Neural progenitor cell (in vitro differentiated cells): ENCODE measurements around the gene SMIM21. TPM values are rescaled to one million over a fixed set of nuclear protein-coding genes. Genes with fewer than 3 reads are reported as not detected.

Experiments used
- DNase-seq: peaks from one replicate; pipeline ENCODE4 v3.0.0-alpha.2; 2016; ENCODE audit warnings: low spot score
- H2AFZ ChIP-seq: fragments of 200-600 bp; sonication (generic); replicated peaks from 2 replicates; pipeline ENCODE4 v1.6.1; 2016; ENCODE audit warnings: antibody characterized with exemption
- H3F3A ChIP-seq: fragments of 200-600 bp; sonication (generic); 2 replicates; pipeline ENCODE4 v1.6.1; 2016; ENCODE audit warnings: antibody characterized with exemption, low read depth
- H3K27ac ChIP-seq: fragments of 200-600 bp; sonication (generic); 2 replicates; pipeline ENCODE4 v1.5.1; 2016; ENCODE audit warnings: mild to moderate bottlenecking
- H3K27me3 ChIP-seq: fragments of 200-600 bp; sonication (generic); 2 replicates; pipeline ENCODE4 v1.6.1; 2016; ENCODE audit warnings: mild to moderate bottlenecking, moderate library complexity
- H3K36me3 ChIP-seq: fragments of 200-600 bp; sonication (generic); 2 replicates; pipeline ENCODE4 v1.5.1; 2016
- H3K4me1 ChIP-seq: fragments of 200-600 bp; sonication (generic); 2 replicates; pipeline ENCODE4 v1.6.1; 2016; ENCODE audit warnings: mixed run types
- H3K4me2 ChIP-seq: fragments of 200-600 bp; sonication (generic); 2 replicates; pipeline ENCODE4 v1.6.1; 2016
- H3K4me3 ChIP-seq: fragments of 200-600 bp; sonication (generic); 2 replicates; pipeline ENCODE4 v1.5.1; 2016
- H3K79me2 ChIP-seq: fragments of 200-600 bp; sonication (generic); 2 replicates; pipeline ENCODE4 v1.6.1; 2016; ENCODE audit warnings: low read depth
- H3K9ac ChIP-seq: fragments of 200-600 bp; sonication (generic); 2 replicates; pipeline ENCODE4 v1.6.1; 2016
- H3K9me3 ChIP-seq: fragments of 200-600 bp; sonication (generic); 2 replicates; pipeline ENCODE4 v1.5.1; 2016; ENCODE audit warnings: low read depth
- H4K20me1 ChIP-seq: fragments of 200-600 bp; sonication (generic); 2 replicates; pipeline ENCODE4 v1.6.1; 2016; ENCODE audit warnings: low read depth
- H3K27ac Mint-ChIP-seq: 3 replicates; pipeline ENCODE4 v1.8.0; 2021; ENCODE audit warnings: mixed read lengths
- H3K27me3 Mint-ChIP-seq: 2 replicates; pipeline ENCODE4 v1.8.0; 2022; ENCODE audit warnings: low read depth, mild to moderate bottlenecking, inconsistent platforms, moderate library complexity, mixed read lengths; ENCODE audit not compliant: insufficient read depth
- H3K36me3 Mint-ChIP-seq: 3 replicates; pipeline ENCODE4 v1.8.0; 2021; ENCODE audit warnings: mixed read lengths
- H3K4me1 Mint-ChIP-seq: 3 replicates; pipeline ENCODE4 v1.8.0; 2021; ENCODE audit warnings: mixed read lengths
- H3K4me3 Mint-ChIP-seq: 3 replicates; pipeline ENCODE4 v1.8.0; 2021; ENCODE audit warnings: mild to moderate bottlenecking, moderate library complexity, mixed read lengths
- H3K9me3 Mint-ChIP-seq: 3 replicates; pipeline ENCODE4 v1.8.0; 2020; ENCODE audit warnings: mixed read lengths
- EZH2 ChIP-seq: fragments of 200-600 bp; sonication (generic); IDR thresholded peaks from 2 replicates; pipeline ENCODE4 v1.6.1; 2017; ENCODE audit warnings: antibody characterized with exemption, mild to moderate bottlenecking, moderate library complexity
- EZH2phosphoT487 ChIP-seq: fragments of 200-600 bp; sonication (generic); IDR thresholded peaks from 2 replicates; pipeline ENCODE4 v1.6.1; 2017; ENCODE audit warnings: antibody characterized with exemption
- total RNA-seq: library from RNA; depleted of rRNA; stranded (reverse); fragments of >200 nt; gene quantifications from 2 replicates; pipeline ENCODE4 v1.2.3, GENCODE V29; 2015; ENCODE audit warnings: low replicate concordance
- TF ChIP-seq, protein P1 (sequence below): fragments of 200-600 bp; sonication (generic); IDR thresholded peaks from 2 replicates; pipeline ENCODE4 v1.5.1; 2017; ENCODE audit warnings: antibody characterized with exemption, mild to moderate bottlenecking

Gene SMIM21
- total RNA-seq, 1 donor from 2014 or later: not detected

DNA sequence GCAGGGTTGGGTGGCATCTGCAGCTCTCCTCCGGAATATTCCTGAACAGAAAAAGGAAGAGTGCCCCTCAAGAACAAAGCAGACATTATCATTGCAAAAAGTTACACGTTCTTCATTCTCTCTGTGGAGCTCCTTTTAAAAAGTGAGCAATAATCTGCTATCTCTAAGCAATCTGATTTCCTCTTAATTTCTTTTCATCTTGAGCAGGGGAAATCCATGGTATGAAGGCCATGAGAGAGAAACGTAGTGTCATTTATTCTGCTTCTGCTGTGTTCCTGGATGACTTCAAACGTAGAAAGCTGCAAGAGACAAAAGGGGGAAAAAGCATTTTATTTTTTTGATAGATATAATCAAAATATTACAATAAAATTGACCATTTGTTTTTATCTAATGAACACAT, 16.9 kb downstream of the SMIM21 start:
- peaks cover 19% of the 10 kb centered on the region for H3F3A ChIP-seq
- no peak overlapping the region for H3K27ac Mint-ChIP-seq
- no peaks in the 10 kb centered on the region for H3K36me3 ChIP-seq
- H3K9ac ChIP-seq: no peak overlapping the region
- no peak overlapping the region for H3K4me3 Mint-ChIP-seq
- peaks cover 6% of the 10 kb centered on the region for H3K27me3 Mint-ChIP-seq
- no peaks in the 10 kb centered on the region for H3K9me3 Mint-ChIP-seq
- no peak overlapping the region for H2AFZ ChIP-seq
- H3K79me2 ChIP-seq: no peaks in the 10 kb centered on the region
- H3K27ac ChIP-seq: no peak overlapping the region
- no peaks in the 10 kb centered on the region for H3K27me3 ChIP-seq
- no peaks in the 10 kb centered on the region for H4K20me1 ChIP-seq
- H3K4me1 Mint-ChIP-seq: peaks cover 25% of the 10 kb centered on the region
- TF ChIP-seq EZH2phosphoT487 (no peak), EZH2 (no peak)
- TF ChIP-seq, protein P1, sequence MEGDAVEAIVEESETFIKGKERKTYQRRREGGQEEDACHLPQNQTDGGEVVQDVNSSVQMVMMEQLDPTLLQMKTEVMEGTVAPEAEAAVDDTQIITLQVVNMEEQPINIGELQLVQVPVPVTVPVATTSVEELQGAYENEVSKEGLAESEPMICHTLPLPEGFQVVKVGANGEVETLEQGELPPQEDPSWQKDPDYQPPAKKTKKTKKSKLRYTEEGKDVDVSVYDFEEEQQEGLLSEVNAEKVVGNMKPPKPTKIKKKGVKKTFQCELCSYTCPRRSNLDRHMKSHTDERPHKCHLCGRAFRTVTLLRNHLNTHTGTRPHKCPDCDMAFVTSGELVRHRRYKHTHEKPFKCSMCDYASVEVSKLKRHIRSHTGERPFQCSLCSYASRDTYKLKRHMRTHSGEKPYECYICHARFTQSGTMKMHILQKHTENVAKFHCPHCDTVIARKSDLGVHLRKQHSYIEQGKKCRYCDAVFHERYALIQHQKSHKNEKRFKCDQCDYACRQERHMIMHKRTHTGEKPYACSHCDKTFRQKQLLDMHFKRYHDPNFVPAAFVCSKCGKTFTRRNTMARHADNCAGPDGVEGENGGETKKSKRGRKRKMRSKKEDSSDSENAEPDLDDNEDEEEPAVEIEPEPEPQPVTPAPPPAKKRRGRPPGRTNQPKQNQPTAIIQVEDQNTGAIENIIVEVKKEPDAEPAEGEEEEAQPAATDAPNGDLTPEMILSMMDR: no peak
- no peaks in the 10 kb centered on the region for H3K9me3 ChIP-seq
- H3K4me1 ChIP-seq: peaks cover 16% of the 10 kb centered on the region
- no peaks in the 10 kb centered on the region for H3K36me3 Mint-ChIP-seq
- no peak overlapping the region for H3K4me3 ChIP-seq
- H3K4me2 ChIP-seq: no peak overlapping the region
- no peak for DNase-seq

DNA sequence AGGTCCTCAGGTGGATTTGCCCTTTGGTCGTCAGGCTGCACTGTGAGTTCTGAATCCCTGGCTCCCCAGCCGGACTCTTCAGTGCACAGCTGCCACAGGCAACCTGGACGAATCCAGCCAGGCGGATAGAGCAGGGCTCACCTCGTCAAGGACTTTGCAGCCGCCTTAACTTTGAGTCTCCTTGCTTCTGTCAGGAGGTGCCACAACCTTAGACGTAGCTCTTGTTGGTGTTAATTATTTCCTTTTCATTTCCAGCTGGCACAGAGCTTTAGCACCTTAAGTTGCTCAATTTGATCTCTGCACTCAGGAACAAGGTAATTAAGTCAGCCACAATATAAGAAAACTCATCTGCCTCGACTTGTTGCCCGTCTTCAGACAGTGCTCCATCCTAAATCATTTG, 17.7 kb downstream of the SMIM21 start:
- no peaks in the 10 kb centered on the region for H3K9me3 Mint-ChIP-seq
- no peak overlapping the region for H3K27ac Mint-ChIP-seq
- no peak for TF ChIP-seq EZH2phosphoT487
- no peak for TF ChIP-seq EZH2
- TF ChIP-seq, protein P1: no peak
- no peaks in the 10 kb centered on the region for H3K79me2 ChIP-seq
- no peak overlapping the region for H3K4me3 Mint-ChIP-seq
- H3K4me3 ChIP-seq: no peak overlapping the region
- peaks cover 6% of the 10 kb centered on the region for H3K27me3 Mint-ChIP-seq
- peaks cover 25% of the 10 kb centered on the region for H3K4me1 Mint-ChIP-seq
- H3K27me3 ChIP-seq: no peaks in the 10 kb centered on the region
- H3K9me3 ChIP-seq: no peaks in the 10 kb centered on the region
- DNase-seq: no peak
- H3K36me3 ChIP-seq: no peaks in the 10 kb centered on the region
- no peaks in the 10 kb centered on the region for H3K36me3 Mint-ChIP-seq
- H2AFZ ChIP-seq: no peak overlapping the region
- no peak overlapping the region for H3K27ac ChIP-seq
- no peak overlapping the region for H3K4me2 ChIP-seq
- peaks cover 19% of the 10 kb centered on the region for H3F3A ChIP-seq
- H4K20me1 ChIP-seq: no peaks in the 10 kb centered on the region
- H3K9ac ChIP-seq: no peak overlapping the region
- peaks cover 16% of the 10 kb centered on the region for H3K4me1 ChIP-seq

DNA sequence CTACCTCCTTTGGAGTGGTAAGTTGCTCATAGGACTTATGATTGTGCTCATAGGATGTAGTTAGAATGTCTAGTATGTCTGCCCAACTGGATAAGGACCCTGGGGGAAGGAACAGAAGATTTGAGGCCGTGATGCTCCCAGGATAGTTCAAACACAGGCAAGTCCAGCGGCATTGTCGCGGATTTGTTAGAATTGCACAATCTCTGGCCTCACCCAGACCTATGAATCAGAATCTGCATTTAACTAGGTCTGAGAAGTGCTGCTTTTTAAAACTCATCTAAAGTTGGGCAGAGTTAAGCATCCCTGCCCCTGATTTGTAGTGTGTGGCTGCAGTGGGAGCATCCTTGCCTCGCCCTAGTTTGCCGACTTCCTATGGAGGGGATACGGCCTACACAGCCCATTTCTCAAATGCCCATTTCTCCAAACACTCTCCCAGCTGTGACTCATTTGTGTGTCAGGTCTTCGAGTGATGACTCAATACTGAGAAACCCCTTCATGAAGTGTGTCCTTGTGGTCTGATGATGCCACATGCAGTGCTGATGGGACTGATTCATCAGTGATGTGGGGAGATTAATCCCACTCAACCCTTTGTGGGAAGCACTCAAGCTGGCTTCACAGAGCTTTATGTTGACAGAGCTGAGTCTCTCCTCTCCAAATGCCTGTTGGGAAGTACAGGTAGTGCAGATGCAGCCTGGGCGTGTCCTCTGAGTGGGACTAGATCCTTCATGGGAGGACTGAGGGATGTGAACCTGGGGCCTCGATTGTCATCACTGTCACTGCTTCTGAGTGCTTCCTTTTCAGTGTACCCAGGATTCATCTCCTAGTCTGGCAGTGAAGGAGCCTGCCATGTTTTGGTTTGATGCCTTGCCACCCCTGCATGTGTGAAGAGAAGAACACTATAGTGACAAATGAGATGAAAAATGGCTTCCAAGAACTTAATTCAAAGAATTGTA, 18.7 kb downstream of the SMIM21 start:
- Histone ChIP-seq H3K9me3 (no peaks in the 10 kb centered on the region), H3F3A (peaks cover 19% of the 10 kb centered on the region), H3K4me3 (no peak overlapping the region), H4K20me1 (no peaks in the 10 kb centered on the region), H3K27ac (no peak overlapping the region), H3K79me2 (no peaks in the 10 kb centered on the region), H3K4me1 (peaks cover 16% of the 10 kb centered on the region), H3K4me2 (peak overlapping the region; percentile 47), H3K9ac (no peak overlapping the region), H3K36me3 (no peaks in the 10 kb centered on the region), H3K27me3 (no peaks in the 10 kb centered on the region), H2AFZ (no peak overlapping the region)
- no peaks in the 10 kb centered on the region for H3K36me3 Mint-ChIP-seq
- TF ChIP-seq, protein P1: no peak
- no peak for TF ChIP-seq EZH2
- no peak for TF ChIP-seq EZH2phosphoT487
- peaks cover 25% of the 10 kb centered on the region for H3K4me1 Mint-ChIP-seq
- no peaks in the 10 kb centered on the region for H3K9me3 Mint-ChIP-seq
- no peak overlapping the region for H3K4me3 Mint-ChIP-seq
- DNase-seq: no peak
- peaks cover 5% of the 10 kb centered on the region for H3K27me3 Mint-ChIP-seq
- H3K27ac Mint-ChIP-seq: no peak overlapping the region
